Osteocyte (in vitro differentiated cells): ENCODE results near the gene SERPINA3. TPM values are rescaled to one million over a fixed set of nuclear protein-coding genes. Genes with fewer than 3 reads are reported as not detected.

Source experiments
- DNase-seq: peaks from one replicate; pipeline ENCODE4 v3.0.0; 2021; ENCODE audit warnings: mixed read lengths; ENCODE audit not compliant: unreplicated experiment; ENCODE audit errors: extremely low spot score
- H3K27ac Mint-ChIP-seq: one replicate; pipeline ENCODE4 v1.8.0; 2021; ENCODE audit warnings: mild to moderate bottlenecking, mixed read lengths; ENCODE audit not compliant: unreplicated experiment
- H3K27me3 Mint-ChIP-seq: one replicate; pipeline ENCODE4 v1.8.0; 2021; ENCODE audit warnings: mixed read lengths; ENCODE audit not compliant: unreplicated experiment
- H3K36me3 Mint-ChIP-seq: one replicate; pipeline ENCODE4 v1.8.0; 2021; ENCODE audit warnings: mixed read lengths; ENCODE audit not compliant: unreplicated experiment
- H3K4me1 Mint-ChIP-seq: one replicate; pipeline ENCODE4 v1.8.0; 2021; ENCODE audit warnings: mixed read lengths; ENCODE audit not compliant: unreplicated experiment
- H3K4me3 Mint-ChIP-seq: one replicate; pipeline ENCODE4 v1.8.0; 2021; ENCODE audit warnings: mild to moderate bottlenecking, moderate library complexity, mixed read lengths; ENCODE audit not compliant: unreplicated experiment
- H3K9me3 Mint-ChIP-seq: one replicate; pipeline ENCODE4 v1.8.0; 2021; ENCODE audit warnings: mixed read lengths; ENCODE audit not compliant: unreplicated experiment
- CTCF ChIP-seq: fragments of 200-600 bp; sonication (generic); IDR thresholded peaks from 2 replicates; pipeline ENCODE4 v1.5.0; 2021; ENCODE audit warnings: antibody characterized with exemption, mild to moderate bottlenecking, moderate library complexity
- total RNA-seq: library from RNA; stranded (reverse); gene quantifications from 2 replicates; pipeline ENCODE4 v1.2.1, GENCODE V29; 2021

Gene SERPINA3
- total RNA-seq, 1 donor from 2014 or later: 1.2 TPM

- no peak for TF ChIP-seq CTCF
Measured at GRCh38 chr14:94654071-94654861, 42.1 kb downstream of the SERPINA3 start.

GRCh38 chr14:94655169-94655710 is 43.0 kb downstream of the SERPINA3 start:
- no peak overlapping the region for H3K27ac Mint-ChIP-seq
- TF ChIP-seq CTCF: no peak
- H3K4me1 Mint-ChIP-seq: peaks cover 7% of the 10 kb centered on the region
- H3K9me3 Mint-ChIP-seq: no peaks in the 10 kb centered on the region
- H3K4me3 Mint-ChIP-seq: no peak overlapping the region
- no peaks in the 10 kb centered on the region for H3K27me3 Mint-ChIP-seq
- no peaks in the 10 kb centered on the region for H3K36me3 Mint-ChIP-seq
- no peak for DNase-seq

More at GRCh38 chr14:94654071-94654861, 42.1 kb downstream of the SERPINA3 start:
- Mint-ChIP-seq H3K36me3 (no peaks in the 10 kb centered on the region), H3K9me3 (no peaks in the 10 kb centered on the region), H3K4me3 (no peak overlapping the region), H3K27me3 (no peaks in the 10 kb centered on the region), H3K4me1 (peaks cover 7% of the 10 kb centered on the region), H3K27ac (no peak overlapping the region)
- DNase-seq: peak; percentile 71

GRCh38 chr14:94656043-94656442 is 43.9 kb downstream of the SERPINA3 start:
- no peak for TF ChIP-seq CTCF
- H3K27ac Mint-ChIP-seq: no peak overlapping the region
- H3K36me3 Mint-ChIP-seq: no peaks in the 10 kb centered on the region
- peaks cover 7% of the 10 kb centered on the region for H3K4me1 Mint-ChIP-seq
- no peak for DNase-seq
- no peak overlapping the region for H3K4me3 Mint-ChIP-seq
- no peaks in the 10 kb centered on the region for H3K27me3 Mint-ChIP-seq
- no peaks in the 10 kb centered on the region for H3K9me3 Mint-ChIP-seq

GRCh38 chr14:94659256-94659655 is 47.1 kb downstream of the SERPINA3 start:
- H3K4me3 Mint-ChIP-seq: no peak overlapping the region
- no peaks in the 10 kb centered on the region for H3K27me3 Mint-ChIP-seq
- no peaks in the 10 kb centered on the region for H3K9me3 Mint-ChIP-seq
- H3K36me3 Mint-ChIP-seq: no peaks in the 10 kb centered on the region
- DNase-seq: no peak
- H3K4me1 Mint-ChIP-seq: peaks cover 14% of the 10 kb centered on the region
- no peak for TF ChIP-seq CTCF
- no peak overlapping the region for H3K27ac Mint-ChIP-seq

- TF ChIP-seq CTCF: no peak
- peak; percentile 40 for DNase-seq
- no peaks in the 10 kb centered on the region for H3K9me3 Mint-ChIP-seq
- H3K27ac Mint-ChIP-seq: no peak overlapping the region
- H3K36me3 Mint-ChIP-seq: no peaks in the 10 kb centered on the region
- no peaks in the 10 kb centered on the region for H3K27me3 Mint-ChIP-seq
- peaks cover 18% of the 10 kb centered on the region for H3K4me1 Mint-ChIP-seq
- no peak overlapping the region for H3K4me3 Mint-ChIP-seq
Measured at GRCh38 chr14:94659901-94660300, 47.7 kb downstream of the SERPINA3 start.
